Stimulated activated CD4-positive, alpha-beta T cell treated with anti-CD3 and anti-CD28 coated beads, Interleukin-12 subunit alpha, Interleukin-12 subunit beta, amount 100 ng/mL, for 48 hours (primary cell): ENCODE results near the gene CPNE1.

Experiments used
- DNase-seq, 3 donors: peaks; one replicate each; pipeline ENCODE4 v3.0.0-alpha.2; 2020; ENCODE audit warnings: low read depth in 2 of 3, low spot score in 1 of 3

CPNE1 gene

GRCh38 chr20:35621560-35621946 is 43.1 kb downstream of the CPNE1 start:
- no peak for DNase-seq

DNA sequence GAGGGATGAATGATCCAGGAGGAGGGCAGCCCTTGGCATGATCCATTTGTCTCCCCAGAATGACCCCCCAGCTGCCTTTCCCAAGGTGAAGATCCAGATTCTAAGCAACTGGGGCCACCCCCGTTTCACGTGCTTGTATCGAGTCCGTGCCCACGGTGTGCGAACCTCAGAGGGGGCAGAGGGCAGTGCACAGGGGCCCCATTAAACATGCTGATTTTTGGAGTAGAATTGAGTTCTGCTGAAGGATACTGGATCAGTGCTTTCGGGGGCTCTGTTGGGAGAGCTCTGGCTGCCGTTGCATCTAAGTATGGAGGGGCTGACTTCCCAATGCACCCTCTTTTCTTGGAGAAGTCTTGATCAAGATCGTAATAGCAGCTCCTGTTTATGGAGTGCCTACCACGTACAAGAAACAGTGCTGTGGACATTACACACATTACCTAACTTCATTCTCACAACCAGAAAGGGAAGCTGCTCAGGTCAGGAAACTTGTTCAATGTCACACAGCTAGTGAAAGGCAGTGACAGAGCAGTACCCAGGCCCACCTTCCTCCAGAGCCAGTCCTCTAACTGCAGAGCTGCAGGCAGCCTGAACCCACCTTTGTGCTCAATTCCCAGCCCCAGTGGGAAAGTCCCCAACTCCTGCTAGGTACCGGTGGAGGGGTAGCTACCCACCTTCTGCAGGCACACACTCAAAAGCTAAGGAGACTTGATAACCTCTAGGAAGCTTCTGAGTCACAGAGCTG is 43.7 kb downstream of the CPNE1 start:
- DNase-seq: no peak

DNA sequence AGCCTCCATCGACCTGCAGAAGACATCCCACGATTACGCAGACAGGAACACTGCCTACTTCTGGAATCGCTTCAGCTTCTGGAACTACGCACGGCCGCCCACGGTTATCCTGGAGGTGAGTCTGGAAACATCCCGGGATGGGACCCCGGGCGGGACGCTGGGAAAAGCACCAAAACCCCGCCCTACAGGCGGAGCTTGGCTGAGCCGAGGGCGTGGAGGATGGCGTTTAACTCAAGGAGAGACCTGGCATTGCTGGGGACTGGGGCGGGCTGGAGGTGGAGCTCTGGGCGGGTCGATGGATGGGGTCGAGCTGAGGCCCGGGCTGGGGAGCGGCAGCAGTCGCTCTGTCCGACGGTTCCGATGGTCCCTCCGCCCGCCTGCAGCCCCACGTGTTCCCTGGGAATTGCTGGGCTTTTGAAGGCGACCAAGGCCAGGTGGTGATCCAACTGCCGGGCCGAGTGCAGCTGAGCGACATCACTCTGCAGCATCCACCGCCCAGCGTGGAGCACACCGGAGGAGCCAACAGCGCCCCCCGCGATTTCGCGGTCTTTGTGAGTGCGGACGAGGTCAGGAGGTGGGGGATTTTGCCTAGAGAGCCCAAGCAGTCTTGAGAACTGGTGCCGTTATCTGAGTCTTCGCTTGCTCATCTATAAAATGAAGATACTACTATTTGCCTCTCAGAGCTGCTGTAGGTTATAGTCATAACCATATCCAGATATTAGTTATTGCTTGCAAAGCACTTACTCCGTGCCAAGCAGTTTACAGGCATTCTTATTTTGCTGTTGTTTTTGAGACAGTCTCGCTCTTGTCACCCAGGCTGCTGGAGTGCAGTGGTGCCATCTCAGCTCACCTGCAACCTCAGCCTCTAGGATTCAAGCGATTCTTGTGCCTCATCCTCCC is 45.3 kb downstream of the CPNE1 start:
- peak; percentile 71 to 79 (median 73) for DNase-seq

DNA sequence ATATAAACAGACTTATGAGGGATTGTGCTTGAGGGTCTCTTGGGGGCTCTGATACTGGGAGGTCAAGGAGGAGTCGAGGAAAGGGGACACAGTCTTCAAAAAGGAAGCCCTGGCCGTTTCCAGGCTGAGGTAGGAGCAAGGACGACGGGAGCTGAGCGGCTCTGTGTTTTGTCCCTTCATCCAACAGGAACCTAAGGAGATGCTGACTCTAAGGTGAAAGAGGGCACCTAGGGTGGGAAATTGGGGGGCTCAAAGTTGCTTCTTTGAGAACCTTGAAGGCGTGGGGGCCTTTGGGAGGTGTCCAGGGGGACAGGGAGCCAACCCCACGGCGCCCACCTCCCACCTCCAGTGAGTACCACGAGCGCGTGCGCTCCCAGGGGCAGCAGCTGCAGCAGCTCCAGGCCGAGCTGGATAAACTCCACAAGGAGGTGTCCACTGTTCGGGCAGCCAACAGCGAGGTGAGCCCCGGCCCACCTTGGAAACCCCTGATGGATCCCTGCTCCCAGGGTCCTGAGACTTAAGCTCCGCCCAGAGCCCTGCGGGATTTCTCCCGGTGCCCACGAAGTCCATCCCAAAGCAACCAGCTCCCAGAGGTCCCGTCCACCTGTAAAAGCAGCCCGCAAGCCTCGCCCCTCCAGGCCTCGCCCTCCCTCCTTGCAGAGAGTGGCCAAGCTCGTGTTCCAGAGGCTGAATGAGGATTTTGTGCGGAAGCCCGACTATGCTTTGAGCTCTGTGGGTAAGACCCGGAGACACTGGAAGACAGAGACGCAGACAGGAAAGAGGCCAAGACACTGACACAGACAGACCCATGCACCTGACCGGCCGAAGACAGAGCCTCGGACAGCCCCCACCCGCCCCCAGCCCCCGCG is 46.2 kb downstream of the CPNE1 start:
- DNase-seq: peak in 1 of 3 donors; percentile 15

GRCh38 chr20:35617397-35618262 is 47.1 kb downstream of the CPNE1 start:
- DNase-seq: peak in 2 of 3 donors; percentile 44

DNA sequence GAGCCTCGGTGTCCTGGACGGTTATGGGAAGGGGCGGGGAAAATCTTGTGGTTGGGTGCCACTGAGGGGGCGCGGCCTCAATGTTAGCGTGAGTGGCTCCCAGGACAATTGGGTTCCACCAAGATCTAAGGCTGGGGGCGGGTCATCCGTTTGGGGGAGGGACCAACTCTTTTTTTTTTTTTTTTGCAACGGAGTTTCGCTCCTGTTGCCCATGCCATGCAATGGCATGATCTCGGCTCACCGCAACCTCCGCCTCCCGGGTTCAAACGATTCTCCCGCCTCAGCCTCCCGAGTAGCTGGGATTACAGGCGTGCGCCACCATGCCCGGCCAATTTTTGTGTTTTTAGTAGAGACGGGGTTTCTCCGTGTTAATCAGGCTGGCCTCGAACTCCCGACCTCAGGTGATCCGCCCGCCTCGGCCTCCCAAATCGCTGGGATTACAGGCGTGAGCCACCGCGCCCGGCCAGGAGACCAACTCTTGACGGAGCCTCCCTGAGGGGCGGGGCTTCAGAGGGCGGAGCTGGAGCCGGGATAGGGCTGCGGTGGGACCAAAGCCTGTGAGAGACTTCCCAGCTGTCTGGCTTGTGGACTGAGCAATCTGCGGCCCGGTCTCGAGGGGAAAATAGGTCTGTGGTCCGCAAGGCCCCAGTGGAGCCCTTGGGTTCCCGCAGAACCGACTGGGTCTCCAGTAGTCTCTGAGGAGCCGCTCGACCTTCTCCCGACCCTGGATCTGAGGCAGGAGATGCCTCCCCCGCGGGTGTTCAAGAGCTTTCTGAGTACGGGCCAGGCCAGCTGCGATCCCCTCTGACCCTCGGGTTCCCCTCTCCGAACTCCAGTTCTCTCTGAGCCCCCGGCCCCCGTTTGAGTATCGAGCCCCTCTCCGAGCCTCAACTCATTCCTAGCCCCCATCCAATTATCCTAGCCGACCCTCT is 48.0 kb downstream of the CPNE1 start:
- peak; percentile 50 to 60 (median 54) for DNase-seq

GRCh38 chr20:35615667-35616464 is 48.8 kb downstream of the CPNE1 start, which contains the start of gene SPAG4:
Gene SPAG4 (plus strand): TSS chr20:35615829. CDS start chr20:35616004, 175 bp downstream.
- peak; percentile 100 for DNase-seq

DNA sequence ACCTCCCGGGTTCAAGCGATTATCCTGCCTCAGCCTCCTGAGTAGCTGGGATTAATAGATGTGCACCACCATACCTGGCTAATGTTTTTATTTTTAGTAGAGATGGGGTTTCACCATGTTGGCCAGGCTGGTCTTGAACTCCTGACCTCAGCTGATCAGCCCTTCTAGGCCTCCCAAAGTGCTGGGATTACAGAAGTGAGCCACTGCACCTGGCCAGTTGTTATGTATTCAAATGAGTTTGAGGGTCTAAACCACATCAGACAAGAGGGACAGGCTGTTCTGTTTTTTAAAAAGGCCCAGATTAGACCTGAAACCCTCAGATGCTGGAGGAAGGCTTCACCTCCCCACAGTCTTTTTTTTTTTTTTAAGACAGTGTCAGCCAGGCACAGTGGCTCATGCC is 53.2 kb downstream of the CPNE1 start:
- DNase-seq: no peak

- no peak for DNase-seq
Observed at GRCh38 chr20:35610833-35611427, 53.8 kb downstream of the CPNE1 start.

DNA sequence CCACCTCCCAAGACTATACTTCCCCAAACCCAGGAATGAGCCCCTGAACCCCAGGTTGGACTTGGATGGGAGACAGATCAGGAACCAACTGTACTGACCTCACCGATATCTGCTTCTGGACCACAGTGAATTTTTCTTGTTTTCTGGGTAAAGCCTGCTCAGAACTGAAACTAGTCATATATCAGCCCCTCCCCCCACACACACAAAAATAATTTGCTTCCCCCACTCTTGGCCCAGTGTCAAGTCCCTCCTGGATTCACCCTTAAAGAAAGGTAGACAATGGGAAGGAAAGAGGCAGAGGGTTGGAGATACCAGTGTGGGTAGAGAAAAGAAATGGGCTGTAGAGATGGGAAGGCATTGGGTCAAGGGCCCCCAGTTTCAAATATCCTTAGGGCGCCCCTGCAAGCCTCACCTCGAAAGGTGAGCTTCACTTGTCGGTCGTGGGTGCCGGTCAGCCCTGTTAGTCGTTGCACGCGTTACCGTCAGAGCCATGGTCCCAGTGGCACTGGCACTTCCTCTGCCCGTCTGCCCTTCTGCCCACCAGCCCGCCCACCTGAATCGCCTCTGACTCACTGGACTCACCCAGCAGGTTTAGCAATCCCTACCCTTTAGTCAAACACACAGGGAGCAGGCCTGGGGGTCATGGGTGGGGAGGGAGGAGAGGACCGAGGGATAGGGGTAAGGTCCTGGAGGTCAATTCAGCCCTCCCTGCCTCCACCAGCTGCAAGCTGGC is 57.5 kb downstream of the CPNE1 start:
- DNase-seq: no peak

DNA sequence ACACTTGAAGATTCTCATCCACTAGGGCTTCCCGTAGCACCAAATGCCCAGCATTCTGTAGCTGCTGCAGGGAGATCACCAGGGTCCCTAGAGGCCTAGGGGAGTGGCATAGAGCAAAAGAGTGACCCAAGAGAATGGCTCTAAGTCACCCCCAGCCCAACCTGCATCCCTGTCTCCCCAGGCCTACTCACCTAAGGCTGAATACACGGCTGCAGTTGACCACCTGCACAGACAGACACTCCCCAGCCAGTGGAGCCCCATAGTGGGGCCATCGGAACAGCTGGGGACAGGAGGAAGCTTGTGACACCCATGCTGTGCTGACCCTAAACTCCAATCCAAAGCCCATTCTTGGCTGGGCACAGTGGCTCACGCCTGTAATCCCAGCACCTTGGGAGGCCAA is 58.6 kb downstream of the CPNE1 start:
- no peak for DNase-seq

DNA sequence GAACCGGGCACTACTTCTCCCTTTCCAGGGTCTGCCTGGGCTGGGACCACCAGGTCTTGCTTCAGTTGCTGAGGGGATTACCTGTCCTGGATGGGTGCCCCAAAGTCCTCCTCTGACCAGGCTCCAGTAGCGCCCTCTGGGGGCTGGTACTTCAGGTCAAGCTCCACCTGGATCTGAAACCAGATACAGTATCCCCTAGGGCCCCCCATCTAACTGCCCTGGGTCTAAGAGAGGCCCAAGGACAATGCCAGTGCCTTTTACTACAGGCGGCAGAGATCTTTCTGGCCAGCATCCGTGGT is 60.3 kb downstream of the CPNE1 start:
- no peak for DNase-seq

GRCh38 chr20:35603695-35604448 is 60.8 kb downstream of the CPNE1 start:
- no peak for DNase-seq

DNA sequence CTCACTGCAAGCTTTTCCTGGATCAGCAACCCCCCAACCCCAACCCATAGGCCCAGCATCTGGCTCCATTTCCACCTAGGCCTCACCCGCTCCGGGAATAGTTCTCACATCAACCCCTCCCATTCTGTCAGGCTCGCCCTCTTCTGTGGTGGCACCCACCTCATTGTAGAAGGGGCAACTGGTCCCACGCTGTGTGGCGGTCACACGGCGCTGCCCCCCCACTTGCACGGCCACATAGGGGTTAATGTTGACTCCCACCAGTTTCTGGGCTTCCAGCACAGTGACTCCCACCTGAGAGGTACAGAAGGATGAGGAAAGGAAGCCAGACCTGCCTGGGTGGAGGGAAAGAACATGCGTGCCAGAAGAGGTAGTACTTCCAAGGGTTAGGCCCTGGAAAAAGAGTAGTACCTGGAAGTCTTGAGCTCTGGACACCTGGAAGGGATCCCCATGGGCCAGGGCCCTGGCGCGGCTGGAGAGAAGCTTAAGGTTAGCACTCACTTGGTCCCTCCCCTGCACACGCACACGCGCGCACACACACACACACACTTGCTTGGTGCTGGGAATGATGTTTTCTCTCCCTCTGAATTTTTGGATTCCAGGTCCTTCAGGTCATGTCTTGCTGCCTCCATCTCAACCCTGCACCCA is 61.7 kb downstream of the CPNE1 start:
- no peak for DNase-seq

- no peak for DNase-seq
Observed at GRCh38 chr20:35601990-35602389, 62.7 kb downstream of the CPNE1 start.
